Fibroblast of the conjunctiva (primary cell): ENCODE measurements around the gene ALKAL2.

Experiments used
- DNase-seq: peaks from one replicate; pipeline ENCODE4 v3.0.0-alpha.2; 2010; ENCODE audit warnings: low read depth

ALKAL2 gene

GRCh38 chr2:270861-271260 is 17.0 kb downstream of the ALKAL2 start:
- DNase-seq = no peak

GRCh38 chr2:269356-270030 is 18.4 kb downstream of the ALKAL2 start:
- no peak for DNase-seq

GRCh38 chr2:268323-268722 is 19.6 kb downstream of the ALKAL2 start:
- no peak for DNase-seq

- DNase-seq = peak; percentile 91
Observed at GRCh38 chr2:264493-265468, 23.1 kb downstream of the ALKAL2 start, which contains the start of gene ACP1. Gene ACP1 (plus strand): TSS chr2:264947. CDS start chr2:264965, 18 bp downstream.

- no peak for DNase-seq
Observed at GRCh38 chr2:263774-264492, 24.0 kb downstream of the ALKAL2 start, which contains the start of gene SH3YL1. Gene SH3YL1 (minus strand): TSS chr2:264032. CDS start chr2:263984, 48 bp downstream.

GRCh38 chr2:263022-263738 is 24.7 kb downstream of the ALKAL2 start:
- no peak for DNase-seq

GRCh38 chr2:262117-262516 is 25.8 kb downstream of the ALKAL2 start:
- no peak for DNase-seq

- DNase-seq = no peak
Observed at GRCh38 chr2:260507-261161, 27.3 kb downstream of the ALKAL2 start.

GRCh38 chr2:259789-260331 is 28.0 kb downstream of the ALKAL2 start:
- DNase-seq = no peak

GRCh38 chr2:258933-259332 is 29.0 kb downstream of the ALKAL2 start:
- no peak for DNase-seq

- DNase-seq = no peak
Observed at GRCh38 chr2:257842-258241, 30.0 kb downstream of the ALKAL2 start.

- DNase-seq = no peak
Observed at GRCh38 chr2:257429-257828, 30.5 kb downstream of the ALKAL2 start.

GRCh38 chr2:256094-256493 is 31.8 kb downstream of the ALKAL2 start:
- no peak for DNase-seq

GRCh38 chr2:255195-255594 is 32.7 kb downstream of the ALKAL2 start:
- DNase-seq = no peak

- no peak for DNase-seq
Observed at GRCh38 chr2:254241-254640, 33.6 kb downstream of the ALKAL2 start.

GRCh38 chr2:253202-253638 is 34.7 kb downstream of the ALKAL2 start:
- DNase-seq = no peak

- no peak for DNase-seq
Observed at GRCh38 chr2:252001-252602, 35.8 kb downstream of the ALKAL2 start.

GRCh38 chr2:249538-250042 is 38.3 kb downstream of the ALKAL2 start:
- DNase-seq = no peak

GRCh38 chr2:248724-249123 is 39.2 kb downstream of the ALKAL2 start:
- DNase-seq = no peak

GRCh38 chr2:246489-247144 is 41.3 kb downstream of the ALKAL2 start:
- DNase-seq = peak; percentile 28
